GM20000 (cell line): Measurements from ENCODE around the gene P2RY2.

Experiments used
- DNase-seq: peaks from one replicate; pipeline ENCODE4 v3.0.0; 2012; ENCODE audit warnings: low spot score
- CTCF ChIP-seq: IDR thresholded peaks from 2 replicates; pipeline ENCODE4 v1.5.1; 2012; ENCODE audit warnings: mild to moderate bottlenecking, control low read depth; ENCODE audit errors: extremely low read depth, missing control alignments

P2RY2 gene

GRCh38 chr11:73243093-73243485 is 25.0 kb downstream of the P2RY2 start:
- TF ChIP-seq CTCF, result no peak
- DNase-seq, result no peak

GRCh38 chr11:73244589-73245240 is 26.6 kb downstream of the P2RY2 start:
- no peak for TF ChIP-seq CTCF
- no peak for DNase-seq

GRCh38 chr11:73245461-73245860 is 27.4 kb downstream of the P2RY2 start:
- no peak for TF ChIP-seq CTCF
- DNase-seq, result no peak

GRCh38 chr11:73246303-73246702 is 28.2 kb downstream of the P2RY2 start:
- DNase-seq, result no peak
- TF ChIP-seq CTCF, result no peak

- TF ChIP-seq CTCF, result no peak
- no peak for DNase-seq
These were observed 30.6 kb downstream of the P2RY2 start for GRCh38 chr11:73248526-73249185.

GRCh38 chr11:73249304-73249703 is 31.2 kb downstream of the P2RY2 start:
- DNase-seq, result no peak
- no peak for TF ChIP-seq CTCF

GRCh38 chr11:73249853-73250783 is 32.0 kb downstream of the P2RY2 start:
- TF ChIP-seq CTCF, result no peak
- DNase-seq, result no peak
